SK-N-MC (cell line): Measurements from ENCODE around the gene CELF1.

ENCODE experiments used
- EZH2 ChIP-seq: fragments of 200-600 bp; sonication (generic); IDR thresholded peaks from one replicate; pipeline ENCODE4 v1.6.1; 2017; ENCODE audit warnings: antibody characterized with exemption
- POLR2AphosphoS5 ChIP-seq: IDR thresholded peaks from 2 replicates; pipeline ENCODE4 v1.6.1; 2012; ENCODE audit warnings: mild to moderate bottlenecking, low read depth, low read length, borderline replicate concordance

DNA sequence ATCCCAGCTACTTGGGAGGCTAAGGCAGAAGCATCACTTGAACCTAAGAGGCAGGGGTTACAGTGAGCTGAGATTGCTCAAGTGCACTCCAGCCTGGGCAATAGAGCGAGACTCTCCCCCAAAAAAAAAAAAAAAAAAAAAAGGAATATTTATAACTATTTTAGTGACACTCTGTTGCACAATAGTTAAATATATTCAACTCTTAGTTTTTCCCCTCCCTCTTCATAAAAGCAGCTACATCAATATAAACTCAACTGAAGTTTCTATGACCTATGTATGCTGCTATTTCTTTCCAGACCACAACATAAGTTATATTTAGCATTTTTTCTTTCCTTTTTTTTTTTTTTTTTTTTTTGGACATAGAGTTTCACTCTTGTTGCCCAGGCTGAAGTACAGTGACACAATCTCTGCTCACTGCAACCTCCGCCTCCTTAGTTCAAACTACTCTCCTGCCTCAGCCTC is 19.2 kb downstream of the CELF1 start:
- TF ChIP-seq POLR2AphosphoS5 (no peak), EZH2 (no peak)
